HG02642 (cell line): ENCODE results near the gene TAF4.
"Not testable (repeated sequence)": the region's sequence is repeated elsewhere in the genome, so short reads cannot be mapped to it uniquely, and the experiment has no call there.

Experiments used
- ATAC-seq: cut with Tn5 transposase; IDR thresholded peaks from one replicate; pipeline ENCODE4 v1.9.1; 2021; ENCODE audit warnings: mild to moderate bottlenecking; ENCODE audit not compliant: unreplicated experiment, poor library complexity

The TAF4 gene

DNA sequence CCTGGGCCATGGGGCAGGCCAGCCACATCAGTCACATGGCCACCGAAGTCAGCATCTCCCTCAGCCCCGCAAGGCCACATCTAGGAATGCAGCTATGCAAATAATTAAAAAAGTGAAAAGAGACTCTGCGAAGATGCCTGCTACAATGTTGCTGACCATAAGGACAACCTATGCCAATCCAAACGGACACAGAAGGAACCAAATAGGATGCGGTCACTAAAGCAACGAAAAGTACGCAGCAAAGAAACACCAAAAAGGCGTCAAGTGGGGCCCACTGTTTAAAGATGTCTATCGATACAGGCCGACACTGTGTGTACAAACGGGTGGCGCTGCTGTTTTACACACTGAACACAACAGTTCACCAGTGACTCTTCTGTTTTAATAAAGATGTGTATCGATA lies 56.4 kb downstream of the TAF4 start:
- no peak for ATAC-seq

DNA sequence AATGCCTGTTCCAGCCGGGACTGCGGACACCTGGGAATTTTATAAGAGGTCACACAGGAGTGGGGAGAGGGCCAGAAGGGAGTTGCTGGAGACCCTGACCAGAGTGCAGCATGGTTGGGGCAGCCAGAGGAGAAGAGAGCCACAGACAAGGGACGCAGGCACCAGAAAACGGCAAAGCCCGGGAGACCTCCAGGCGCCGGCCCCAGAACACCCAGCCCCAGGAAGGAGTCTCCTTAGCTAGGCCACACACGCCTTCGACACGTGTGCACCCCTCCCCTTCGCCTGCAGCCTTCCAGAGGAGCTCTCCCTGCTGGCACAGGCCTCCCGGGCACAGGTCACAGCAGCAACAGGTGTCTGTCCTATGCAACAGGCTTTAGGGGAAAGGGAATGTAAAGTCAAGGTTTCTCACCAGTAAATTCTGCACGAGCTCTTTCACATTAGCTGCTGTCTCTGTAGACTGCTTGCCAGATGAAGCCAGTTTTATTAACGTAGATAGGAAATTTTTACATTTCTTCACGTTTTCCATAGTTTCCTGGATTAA lies 57.0 kb downstream of the TAF4 start:
- ATAC-seq, result no peak

DNA sequence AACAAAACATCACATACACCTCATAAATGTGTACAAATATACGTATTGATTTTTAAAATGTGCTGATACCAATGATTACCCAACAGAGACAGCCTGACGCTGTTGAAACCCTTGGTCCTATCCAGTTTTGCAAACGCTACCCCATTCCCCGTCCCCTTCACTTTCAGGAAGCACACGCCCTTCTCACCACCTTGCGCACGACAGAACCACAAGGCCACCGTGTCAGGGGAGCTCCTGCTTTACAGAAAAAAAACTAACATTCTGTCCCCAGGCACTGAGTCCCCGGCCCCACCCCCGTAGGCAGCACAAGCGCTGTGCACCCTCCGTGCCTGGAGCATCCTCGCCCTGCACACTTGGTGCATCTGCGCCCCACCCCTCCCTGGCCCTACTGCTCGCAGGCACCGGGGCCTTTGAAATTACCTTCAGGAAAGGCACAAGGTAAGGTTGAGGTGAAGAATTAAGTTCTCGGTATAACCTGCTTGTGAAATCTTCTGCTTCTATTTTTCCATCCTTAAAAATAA lies 58.5 kb downstream of the TAF4 start:
- ATAC-seq, result no peak

DNA sequence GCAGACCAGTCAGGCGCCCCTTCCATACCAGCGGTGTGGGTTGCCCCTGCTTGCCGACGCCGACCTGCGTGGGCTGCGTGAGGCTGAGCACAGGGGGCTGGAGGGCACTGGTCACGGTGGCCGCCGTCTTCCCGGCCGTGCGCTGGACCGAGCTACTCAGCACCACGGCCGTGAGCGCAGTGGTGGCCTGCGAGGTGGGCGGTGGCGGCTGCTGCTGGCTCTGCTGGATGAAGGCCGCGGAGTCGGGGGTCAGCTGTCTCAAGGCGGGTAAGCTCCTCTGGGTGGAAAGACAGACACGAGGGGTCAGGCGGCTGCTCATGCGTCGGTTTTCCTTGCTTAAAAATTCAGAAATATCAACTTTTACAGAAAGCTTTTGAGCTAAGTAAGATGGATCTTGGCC lies 59.2 kb downstream of the TAF4 start:
- ATAC-seq, result no peak

DNA sequence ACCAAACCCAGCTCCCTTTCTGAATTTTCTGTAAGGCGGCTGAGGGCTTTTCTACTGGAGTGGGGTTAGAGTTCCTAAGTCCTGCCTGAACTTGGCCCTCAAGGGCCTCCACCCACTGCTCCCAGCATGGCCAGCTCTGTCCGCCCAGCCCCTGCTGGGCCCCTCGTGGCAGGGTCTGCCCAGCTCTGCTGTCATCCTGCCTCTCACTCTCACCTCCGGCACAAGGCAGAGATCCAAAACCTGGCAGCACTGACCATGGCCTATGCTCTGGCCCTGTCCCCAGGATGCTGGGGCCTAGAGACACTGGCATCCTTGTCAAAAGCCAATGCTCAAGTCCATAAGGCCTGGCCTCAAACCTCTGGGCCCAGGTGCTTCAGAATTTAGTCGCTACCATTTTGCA lies 61.1 kb downstream of the TAF4 start:
- no peak for ATAC-seq

DNA sequence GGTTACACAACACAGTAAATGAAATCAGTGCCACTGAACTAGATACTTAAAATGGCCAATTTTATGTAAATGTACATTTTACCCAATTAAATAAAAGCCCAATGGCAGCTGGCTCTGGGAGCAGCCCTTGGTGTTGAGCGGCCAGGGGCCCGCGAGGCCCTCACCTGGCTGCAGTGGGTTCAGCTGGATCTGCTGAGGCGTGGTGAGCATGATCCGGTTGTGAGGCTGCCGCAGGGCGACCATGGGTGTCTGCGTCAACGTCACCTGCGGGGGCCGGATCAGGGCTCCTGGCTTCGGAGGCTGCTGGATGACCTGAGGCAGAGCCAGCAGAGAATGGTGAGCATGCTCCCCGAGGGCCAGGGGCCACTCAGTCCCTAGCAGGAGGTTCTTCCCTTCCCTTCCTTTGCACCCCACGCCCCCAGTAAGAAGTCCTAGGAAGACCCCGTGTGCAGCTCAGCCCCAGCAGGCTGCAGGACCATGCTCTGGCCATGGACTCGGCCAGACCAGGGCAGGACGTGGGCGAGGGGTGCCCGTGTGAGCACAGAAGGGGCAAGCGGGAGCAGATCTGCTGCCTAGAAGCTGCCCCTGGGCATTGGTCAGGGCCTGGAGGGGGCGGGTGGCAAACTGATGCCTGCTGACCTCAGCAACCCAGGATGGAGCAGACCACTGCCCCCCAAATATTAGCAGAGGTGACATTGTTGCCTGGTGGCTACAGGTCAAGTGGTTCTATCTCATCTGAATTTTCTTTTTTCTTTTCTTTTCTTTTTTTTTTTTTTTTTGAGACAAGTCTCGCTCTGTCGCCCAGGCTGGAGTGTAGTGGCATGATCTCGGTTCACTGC lies 61.9 kb downstream of the TAF4 start:
- no peak for ATAC-seq

DNA sequence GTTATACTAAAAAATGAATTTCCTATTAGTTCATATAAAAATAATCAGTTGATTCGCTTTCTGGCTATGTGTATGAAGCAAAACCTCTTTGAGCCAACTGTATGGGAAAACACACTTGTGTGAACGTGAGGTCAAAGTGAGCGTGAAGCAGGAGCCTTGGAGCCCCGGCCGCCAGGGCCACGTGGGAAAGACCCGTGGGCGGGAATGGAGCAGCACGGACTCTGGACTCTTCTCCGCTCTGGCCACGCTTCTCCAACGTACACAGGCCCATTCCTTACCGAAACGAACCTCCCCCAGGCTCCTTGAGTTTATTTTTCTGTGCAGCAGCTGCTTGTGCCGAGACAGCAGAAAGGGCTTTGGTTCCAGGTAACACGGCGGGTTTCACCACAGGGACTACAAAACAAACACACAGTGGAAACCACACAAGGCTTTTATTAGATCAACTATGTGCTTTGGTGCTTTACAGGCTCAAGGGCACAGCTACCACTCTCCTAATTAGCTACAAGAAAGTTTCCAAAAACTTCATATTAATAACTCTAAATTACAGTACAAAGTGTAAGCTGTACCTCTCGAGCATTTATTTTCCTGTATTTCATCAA lies 62.7 kb downstream of the TAF4 start:
- ATAC-seq, result no peak

DNA sequence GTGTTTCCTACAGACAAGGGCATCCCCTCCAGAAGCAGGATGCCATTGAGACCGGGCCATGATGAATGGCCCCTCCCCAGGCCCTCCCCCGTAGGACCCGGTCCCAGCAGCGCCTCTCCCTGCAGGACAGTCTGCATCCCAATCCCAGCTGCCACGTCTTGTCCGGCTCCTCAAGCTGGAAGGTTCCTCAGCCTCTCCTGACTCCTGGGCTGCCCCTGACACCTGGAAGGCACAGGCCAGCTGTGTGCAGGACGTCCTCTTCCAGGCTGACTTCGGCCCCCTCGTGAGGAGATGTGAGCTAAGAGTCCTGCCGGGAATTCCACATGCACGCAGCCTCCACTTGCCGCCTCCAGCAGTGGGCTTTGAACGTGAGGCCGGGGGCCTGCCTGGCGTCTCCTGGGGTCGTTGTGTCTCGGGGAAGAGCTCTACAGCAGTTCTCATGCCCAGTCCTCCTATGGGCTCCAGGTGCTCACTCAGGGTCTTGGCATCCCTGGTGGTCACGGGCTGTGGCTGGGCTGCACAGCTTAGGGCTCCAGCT lies 64.4 kb downstream of the TAF4 start:
- no peak for ATAC-seq

DNA sequence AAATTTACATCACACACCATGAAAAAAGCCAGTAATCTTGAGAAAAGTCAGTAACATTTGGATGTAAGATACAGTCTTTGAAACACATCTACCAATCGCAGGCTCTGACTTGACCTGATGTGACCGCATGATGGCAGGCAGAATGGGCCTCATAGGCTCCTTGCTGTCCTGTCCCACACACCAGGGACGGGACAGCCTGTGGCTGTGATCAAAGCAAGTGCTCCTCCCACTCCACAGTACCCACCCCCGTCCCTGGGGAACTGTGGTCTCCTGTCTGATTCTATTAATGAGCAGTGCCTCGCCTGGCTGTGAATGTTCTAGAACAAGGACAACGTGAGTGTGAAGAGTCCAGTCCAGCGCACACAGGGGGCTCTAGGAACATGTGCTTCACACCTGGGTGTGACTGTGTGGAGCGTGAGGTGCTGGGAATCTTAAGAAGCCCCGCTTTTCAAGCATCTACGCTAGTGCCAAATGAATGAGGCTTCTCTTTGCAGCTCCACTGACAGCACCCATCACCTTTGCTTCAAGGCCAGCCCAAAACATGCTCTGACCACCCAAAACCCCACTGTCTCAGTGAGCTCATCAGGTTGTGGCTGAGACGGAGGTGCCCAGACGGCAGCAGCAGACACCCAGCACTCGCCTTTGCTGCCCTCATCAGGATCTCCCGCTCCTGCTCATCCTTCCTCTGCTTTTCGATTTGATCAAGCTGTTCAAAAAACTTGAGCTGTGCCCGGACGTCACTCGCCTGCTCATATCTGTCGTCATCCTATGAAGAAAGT lies 67.1 kb downstream of the TAF4 start:
- ATAC-seq, result no peak

DNA sequence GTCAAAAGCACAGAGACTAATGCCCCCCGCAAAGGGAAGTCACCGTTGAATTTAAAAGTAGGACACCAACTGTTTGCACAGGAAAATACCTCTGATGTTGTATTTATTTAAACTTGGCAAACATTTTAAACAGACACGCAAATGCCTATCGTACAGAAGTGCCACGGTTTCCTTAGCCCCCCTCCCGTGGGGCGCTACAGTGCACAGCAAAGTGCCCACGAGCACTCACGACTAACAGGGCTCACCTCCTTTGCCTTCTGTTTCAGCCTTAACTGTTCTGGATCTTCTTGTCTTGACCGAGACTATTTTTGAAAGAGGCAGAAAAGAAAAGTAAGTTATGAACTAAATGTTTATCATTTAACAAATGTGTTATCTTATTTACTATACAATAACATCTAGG lies 67.8 kb downstream of the TAF4 start:
- ATAC-seq, result no peak

DNA sequence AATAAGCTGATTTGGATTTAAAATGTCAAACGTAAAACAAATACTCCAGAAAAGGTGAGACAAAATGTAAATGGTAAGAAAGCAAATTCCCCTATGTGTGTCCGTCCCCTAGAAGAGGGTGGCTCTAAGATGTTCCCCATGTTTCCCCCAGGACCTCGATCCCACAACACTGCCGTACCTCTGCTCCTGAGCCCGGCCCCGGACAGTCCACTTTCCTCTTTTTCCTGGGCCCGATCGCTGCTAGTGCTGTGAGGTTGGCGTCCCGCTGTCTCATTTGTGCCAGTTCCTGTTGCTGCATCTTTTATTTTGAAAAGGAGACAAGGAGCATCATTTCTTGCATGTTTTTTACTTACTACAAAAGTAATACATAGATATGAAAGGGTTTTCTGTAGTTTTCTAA lies 68.3 kb downstream of the TAF4 start:
- ATAC-seq, result no peak

DNA sequence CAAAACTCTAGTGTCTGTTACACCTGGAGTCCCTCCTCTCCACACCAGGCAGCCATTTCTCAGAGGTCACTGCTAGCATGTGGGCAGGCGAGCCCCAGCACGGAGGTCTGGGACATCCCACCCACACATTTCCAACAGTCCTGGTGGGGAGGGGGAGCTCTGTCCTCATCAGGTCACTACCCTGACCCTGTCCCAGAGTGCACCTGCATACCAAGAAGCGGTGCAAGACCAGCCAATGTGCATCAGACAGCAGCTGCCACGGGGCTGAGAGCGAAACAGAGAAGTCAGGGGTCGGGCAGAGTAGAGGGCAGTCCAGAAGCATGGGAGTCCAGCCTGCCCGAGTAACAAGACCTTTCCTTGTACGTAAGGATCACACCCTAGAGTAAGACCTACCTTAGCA lies 71.1 kb downstream of the TAF4 start:
- ATAC-seq, result no peak

DNA sequence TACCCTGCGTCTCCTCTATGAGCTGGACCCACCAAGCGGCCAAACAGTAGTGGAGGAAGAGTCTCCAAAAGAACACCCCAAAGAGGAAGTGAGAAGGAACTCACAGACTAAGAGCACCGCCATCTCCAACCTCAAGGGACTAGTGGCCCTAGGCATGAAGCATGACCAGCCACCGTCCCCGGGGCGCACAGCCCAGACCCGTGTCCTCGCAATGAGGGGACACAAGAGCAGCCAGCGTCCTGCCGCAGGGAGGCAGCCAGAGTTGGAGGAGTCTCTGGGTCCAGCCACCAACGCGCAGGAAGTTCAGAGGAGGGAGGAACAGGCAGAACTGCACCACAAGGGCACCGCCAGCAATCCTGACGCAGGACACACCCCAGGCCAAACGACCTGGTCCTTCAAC lies 72.6 kb downstream of the TAF4 start:
- ATAC-seq, result no peak

DNA sequence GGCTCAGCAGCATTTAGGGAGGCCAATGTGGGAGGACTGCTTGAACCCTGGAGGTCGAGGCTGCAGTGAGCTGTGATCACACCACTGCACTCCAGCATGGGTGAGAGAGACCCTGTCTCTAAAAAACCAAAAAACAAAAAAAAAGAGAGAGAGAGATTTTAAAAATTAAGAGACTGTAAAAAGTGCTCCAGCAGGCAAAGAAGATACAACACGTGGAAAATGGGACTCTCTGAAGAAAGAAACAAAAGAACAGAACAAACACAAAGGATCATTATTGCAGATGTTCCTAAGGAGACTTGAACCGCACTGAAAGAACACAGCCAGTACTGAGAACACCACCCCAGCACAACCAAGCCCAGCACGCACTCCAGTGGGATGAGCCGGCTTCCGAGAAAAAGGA lies 74.2 kb downstream of the TAF4 start:
- ATAC-seq, result no peak

DNA sequence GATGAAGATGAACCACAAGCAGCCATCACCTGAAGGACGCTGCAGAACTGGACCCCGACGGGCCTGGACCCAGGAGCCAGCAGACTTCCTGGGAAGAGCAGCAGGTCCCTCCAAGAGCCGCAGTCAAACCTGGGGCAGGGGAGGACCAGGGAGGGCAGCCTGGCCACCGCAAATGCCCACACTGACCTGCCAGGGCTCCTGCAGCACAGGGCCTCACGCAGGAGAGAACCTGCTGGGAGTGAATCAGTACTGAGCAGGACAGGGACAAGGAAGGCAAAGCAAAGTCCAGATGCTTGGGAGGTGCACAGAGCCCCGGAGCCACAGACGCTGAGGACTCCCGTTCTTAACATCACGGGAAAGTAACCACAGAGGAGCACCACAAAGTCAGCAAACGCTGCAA lies 75.2 kb downstream of the TAF4 start:
- no peak for ATAC-seq

DNA sequence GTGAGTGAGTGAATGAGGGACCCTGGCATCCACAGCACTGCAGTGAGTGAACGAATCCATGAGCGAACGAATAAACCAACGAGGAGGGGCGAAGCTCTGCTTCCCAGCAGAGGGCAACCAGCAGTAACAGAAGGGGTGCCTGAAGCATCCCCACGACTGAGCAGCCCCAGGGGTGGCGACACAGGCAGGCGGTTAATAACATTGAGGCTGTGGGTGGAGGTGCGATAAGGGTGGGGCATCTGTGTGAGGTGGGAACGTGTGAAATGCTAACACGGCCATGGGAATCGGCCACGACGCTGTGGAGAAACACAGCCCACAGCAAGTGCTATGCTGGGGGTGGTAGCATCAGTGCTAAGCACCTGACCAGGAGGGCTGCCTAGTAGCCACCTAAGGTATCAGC lies 75.9 kb downstream of the TAF4 start:
- ATAC-seq, result no peak

DNA sequence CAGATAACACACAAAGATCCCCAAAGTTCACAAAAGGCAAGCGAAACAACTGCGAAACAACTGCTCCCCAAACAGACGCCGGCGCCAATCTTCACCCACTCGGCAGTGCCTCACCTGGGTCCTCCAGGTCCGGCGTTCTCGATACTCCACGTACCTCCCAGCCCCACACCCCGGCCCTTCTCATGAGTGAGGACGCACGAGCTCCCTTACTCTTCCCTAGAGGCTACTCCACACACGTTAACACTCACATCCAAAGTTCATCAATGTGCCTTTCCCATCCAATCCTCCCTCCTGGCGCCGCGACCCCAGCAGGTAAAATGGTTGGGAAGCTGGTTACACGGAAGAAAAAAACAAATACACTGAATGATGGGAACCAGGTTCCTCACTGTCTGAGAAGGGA lies 77.0 kb downstream of the TAF4 start:
- no peak for ATAC-seq

DNA sequence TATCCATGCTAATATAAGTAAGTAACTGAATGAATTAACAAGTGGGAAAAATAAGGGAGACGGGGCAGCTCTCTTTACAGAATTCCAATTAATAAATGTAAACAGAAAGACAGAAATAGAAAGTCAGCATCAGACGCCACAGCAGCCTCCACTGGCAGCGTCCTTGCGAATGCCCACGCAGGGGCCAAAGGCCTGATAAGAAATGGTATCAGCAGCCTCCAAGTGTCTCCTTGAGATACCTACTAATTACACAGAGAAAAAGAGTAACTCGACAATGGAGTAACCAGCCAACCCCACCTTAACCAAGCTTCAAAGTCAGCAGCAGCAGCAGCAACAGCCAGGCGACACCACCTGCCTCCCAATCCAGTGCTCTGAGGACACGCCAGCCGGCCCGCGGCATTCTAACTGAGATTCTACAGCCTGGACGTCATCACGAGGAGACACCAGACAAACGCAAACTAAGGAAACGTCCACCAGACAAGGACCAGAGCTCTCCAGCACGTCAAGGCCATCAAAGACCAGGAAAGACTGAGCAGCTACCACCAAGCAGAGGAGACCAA lies 78.8 kb downstream of the TAF4 start:
- ATAC-seq, result no peak

DNA sequence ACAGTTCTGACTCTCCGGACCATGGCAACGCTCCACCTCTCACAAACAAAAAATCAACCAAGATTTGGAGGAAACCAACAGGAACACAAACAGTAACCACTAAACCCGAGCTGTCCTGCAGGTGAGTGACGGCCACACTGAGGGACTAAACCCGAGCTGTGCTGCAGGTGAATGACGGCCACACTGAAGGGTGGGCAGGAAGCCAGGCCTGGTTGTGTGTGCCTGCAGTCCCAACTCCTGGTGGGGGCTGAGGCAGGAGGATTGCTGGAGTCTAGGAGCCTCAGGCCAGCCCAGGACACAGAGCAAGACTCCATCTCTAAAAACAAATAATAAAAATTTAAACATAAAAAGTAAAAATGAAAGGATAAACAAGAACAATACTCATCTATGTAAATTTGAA lies 80.6 kb downstream of the TAF4 start:
- no peak for ATAC-seq

DNA sequence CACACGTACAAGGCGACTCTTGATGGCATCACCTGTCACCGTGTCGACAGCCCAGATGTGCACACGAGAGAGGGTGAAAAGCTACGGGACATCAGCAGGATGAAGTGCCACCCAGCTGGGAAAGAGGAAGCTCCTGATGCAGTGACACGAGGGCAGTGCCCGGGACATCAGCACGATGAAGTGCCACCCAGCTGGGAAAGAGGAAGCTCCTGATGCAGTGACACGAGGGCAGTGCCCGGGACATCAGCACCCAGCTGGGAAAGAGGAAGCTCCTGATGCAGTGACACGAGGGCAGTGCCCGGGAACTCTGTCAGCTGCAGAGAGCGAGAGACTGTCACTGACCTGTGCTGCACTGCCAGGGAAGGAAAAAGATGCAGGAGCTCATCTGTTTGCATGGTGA lies 81.2 kb downstream of the TAF4 start:
- ATAC-seq, result not testable (repeated sequence)
